Measurements from ENCODE around the gene AFF3.

DNA sequence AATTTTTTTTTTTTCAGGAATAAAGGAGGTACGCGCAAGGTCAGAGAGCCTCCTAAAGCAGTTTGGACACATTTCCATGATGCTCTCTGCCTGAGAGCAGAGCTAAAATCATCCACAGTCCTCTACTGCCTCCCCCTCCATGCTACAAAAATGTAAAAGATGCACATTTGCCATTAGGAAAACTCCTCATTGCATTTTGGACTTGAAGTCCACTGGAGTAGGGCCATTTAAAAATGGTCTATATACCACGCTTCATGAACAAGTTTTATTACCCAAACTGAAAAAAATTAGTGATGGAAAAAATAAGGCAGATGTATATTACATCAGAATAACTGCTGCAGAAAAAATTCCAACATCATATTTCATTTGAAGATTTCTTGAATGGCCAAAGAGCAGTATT lies 256.0 kb downstream of the AFF3 start:
- TF ChIP-seq, protein P1, sequence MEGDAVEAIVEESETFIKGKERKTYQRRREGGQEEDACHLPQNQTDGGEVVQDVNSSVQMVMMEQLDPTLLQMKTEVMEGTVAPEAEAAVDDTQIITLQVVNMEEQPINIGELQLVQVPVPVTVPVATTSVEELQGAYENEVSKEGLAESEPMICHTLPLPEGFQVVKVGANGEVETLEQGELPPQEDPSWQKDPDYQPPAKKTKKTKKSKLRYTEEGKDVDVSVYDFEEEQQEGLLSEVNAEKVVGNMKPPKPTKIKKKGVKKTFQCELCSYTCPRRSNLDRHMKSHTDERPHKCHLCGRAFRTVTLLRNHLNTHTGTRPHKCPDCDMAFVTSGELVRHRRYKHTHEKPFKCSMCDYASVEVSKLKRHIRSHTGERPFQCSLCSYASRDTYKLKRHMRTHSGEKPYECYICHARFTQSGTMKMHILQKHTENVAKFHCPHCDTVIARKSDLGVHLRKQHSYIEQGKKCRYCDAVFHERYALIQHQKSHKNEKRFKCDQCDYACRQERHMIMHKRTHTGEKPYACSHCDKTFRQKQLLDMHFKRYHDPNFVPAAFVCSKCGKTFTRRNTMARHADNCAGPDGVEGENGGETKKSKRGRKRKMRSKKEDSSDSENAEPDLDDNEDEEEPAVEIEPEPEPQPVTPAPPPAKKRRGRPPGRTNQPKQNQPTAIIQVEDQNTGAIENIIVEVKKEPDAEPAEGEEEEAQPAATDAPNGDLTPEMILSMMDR (optimal IDR thresholded peaks at IDR 0.05 in 1 of 3, IDR thresholded peaks at IDR 0.05 in 1 of 3, conservative IDR thresholded peaks at IDR 0.05 in 1 of 3; ENCODE audit: extremely low read depth in 1 of 3, insufficient read depth in 2 of 3, low read length in 3 of 3), result no peak
- TF ChIP-seq EZH2 (IDR thresholded peaks at IDR 0.05; ENCODE audit: low read length), result no peak

Measured in keratinocyte (primary cell).